ENCODE measurements around the gene SLC25A46.

- TF ChIP-seq CTCF (conservative IDR thresholded peaks at IDR 0.05; ENCODE audit: low read length) = no peak
- TF ChIP-seq EZH2phosphoT487 (IDR thresholded peaks at IDR 0.05; ENCODE audit: borderline replicate concordance) = no peak
These were observed 36.1 kb upstream of the SLC25A46 start for GRCh38 chr5:110702704-110703103.

Measured in Loucy (cell line).